NCI-H226 (cell line): Measurements from ENCODE around the gene GLS2.
A peak's percentile ranks its signal among the peaks of the same experiment; 100 is the strongest.
"Not testable (repeated sequence)": the region's sequence is repeated elsewhere in the genome, so short reads cannot be mapped to it uniquely, and the experiment has no call there.

ENCODE experiments used
- DNase-seq: peaks from one replicate; pipeline ENCODE4 v3.0.0-alpha.2; 2015

GLS2 gene

GRCh38 chr12:56490360-56490759 lies 2.4 kb upstream of the GLS2 start:
- no peak for DNase-seq

- no peak for DNase-seq
These were observed 417 bp downstream of the GLS2 start for GRCh38 chr12:56487448-56488040.

- DNase-seq, result no peak
These were observed 1.3 kb downstream of the GLS2 start for GRCh38 chr12:56486694-56487093.

- no peak for DNase-seq
These were observed 3.4 kb downstream of the GLS2 start for GRCh38 chr12:56484566-56484965.

- no peak for DNase-seq
These were observed 8.3 kb downstream of the GLS2 start for GRCh38 chr12:56479625-56480024.

GRCh38 chr12:56477521-56478225 lies 10.3 kb downstream of the GLS2 start:
- no peak for DNase-seq

GRCh38 chr12:56476972-56477432 lies 11.0 kb downstream of the GLS2 start:
- no peak for DNase-seq

- peak; percentile 54 for DNase-seq
These were observed 11.8 kb downstream of the GLS2 start for GRCh38 chr12:56476143-56476542.

GRCh38 chr12:56474389-56474788 lies 13.6 kb downstream of the GLS2 start:
- no peak for DNase-seq

GRCh38 chr12:56469007-56469930 lies 18.7 kb downstream of the GLS2 start:
- DNase-seq, result no peak

GRCh38 chr12:56468216-56469006 lies 19.6 kb downstream of the GLS2 start, which contains the start of gene SPRYD4:
Gene SPRYD4 (plus strand): TSS chr12:56468578. CDS start chr12:56468592, 14 bp downstream.
- DNase-seq, result peak; percentile 94

GRCh38 chr12:56462565-56462964 lies 25.4 kb downstream of the GLS2 start:
- DNase-seq, result no peak

GRCh38 chr12:56461235-56462159 lies 26.5 kb downstream of the GLS2 start:
- DNase-seq, result peak; percentile 66

GRCh38 chr12:56457817-56458216 lies 30.1 kb downstream of the GLS2 start:
- no peak for DNase-seq

- DNase-seq, result no peak
These were observed 33.4 kb downstream of the GLS2 start, which contains the start of gene MIP for GRCh38 chr12:56454557-56454956. Gene MIP (minus strand): TSS chr12:56454657. CDS start chr12:56454613, 44 bp downstream.

- DNase-seq, result no peak
These were observed 36.8 kb downstream of the GLS2 start for GRCh38 chr12:56451147-56451546.

- no peak for DNase-seq
These were observed 37.7 kb downstream of the GLS2 start for GRCh38 chr12:56450241-56450640.

GRCh38 chr12:56449622-56449984 lies 38.4 kb downstream of the GLS2 start:
- DNase-seq, result no peak

- peak; percentile 93 for DNase-seq
These were observed 38.9 kb downstream of the GLS2 start, which contains the start of gene TIMELESS for GRCh38 chr12:56448860-56449621. Gene TIMELESS (minus strand): TSS chr12:56449426. CDS start chr12:56434170, 15,256 bp downstream.

- DNase-seq, result not testable (repeated sequence)
These were observed 44.8 kb downstream of the GLS2 start for GRCh38 chr12:56443208-56443607.
